Cardiac fibroblast (primary cell): ENCODE data around the gene CEBPG.

Experiments
- DNase-seq, 2 donors: peaks; one replicate each; pipeline versions ENCODE4 v3.0.0 to v3.0.0-alpha.2; 2010; ENCODE audit warnings: low read depth in 2 of 2
- H3K4me3 ChIP-seq, 2 donors: replicated peaks in 1 of 2; 1 replicate in 1 of 2; 2 replicates in 1 of 2; pipeline ENCODE4 v1.5.1; 2011; ENCODE audit warnings: low read depth in 2 of 2, low read length in 2 of 2, mild to moderate bottlenecking in 2 of 2, moderate library complexity in 1 of 2
- CTCF ChIP-seq: IDR thresholded peaks from one replicate; pipeline ENCODE4 v1.5.1; 2011; ENCODE audit warnings: low read depth, mild to moderate bottlenecking, low read length, inconsistent platforms

The CEBPG gene

GRCh38 chr19:33413426-33413725 lies 39.9 kb downstream of the CEBPG start:
- TF ChIP-seq CTCF = no peak
- no peak overlapping the region for H3K4me3 ChIP-seq
- no peak for DNase-seq

- no peak for TF ChIP-seq CTCF
- DNase-seq = no peak
- no peak overlapping the region for H3K4me3 ChIP-seq
Measured at GRCh38 chr19:33413868-33414666, 40.6 kb downstream of the CEBPG start.

- TF ChIP-seq CTCF = no peak
- DNase-seq = no peak
Measured at GRCh38 chr19:33414667-33415605, 41.4 kb downstream of the CEBPG start.

GRCh38 chr19:33416307-33417215 lies 43.1 kb downstream of the CEBPG start:
- H3K4me3 ChIP-seq = no peak overlapping the region
- DNase-seq = peak; percentile 71 to 72
- TF ChIP-seq CTCF = peak; percentile 74

More at GRCh38 chr19:33414667-33415605, 41.4 kb downstream of the CEBPG start:
- no peak overlapping the region for H3K4me3 ChIP-seq

GRCh38 chr19:33417751-33418150 lies 44.2 kb downstream of the CEBPG start:
- no peak for DNase-seq
- TF ChIP-seq CTCF = no peak
- no peak overlapping the region for H3K4me3 ChIP-seq

GRCh38 chr19:33418461-33418860 lies 45.0 kb downstream of the CEBPG start:
- DNase-seq = no peak
- TF ChIP-seq CTCF = no peak
- H3K4me3 ChIP-seq = no peak overlapping the region
